GM18517 (cell line): ENCODE results near the gene GRID1.
A peak's percentile ranks its signal among the peaks of the same experiment; 100 is the strongest.

Experiments
- ATAC-seq: cut with Tn5 transposase; IDR thresholded peaks from one replicate; pipeline ENCODE4 v1.9.1; 2021; ENCODE audit warnings: mild to moderate bottlenecking, moderate library complexity; ENCODE audit not compliant: unreplicated experiment

The GRID1 gene

DNA sequence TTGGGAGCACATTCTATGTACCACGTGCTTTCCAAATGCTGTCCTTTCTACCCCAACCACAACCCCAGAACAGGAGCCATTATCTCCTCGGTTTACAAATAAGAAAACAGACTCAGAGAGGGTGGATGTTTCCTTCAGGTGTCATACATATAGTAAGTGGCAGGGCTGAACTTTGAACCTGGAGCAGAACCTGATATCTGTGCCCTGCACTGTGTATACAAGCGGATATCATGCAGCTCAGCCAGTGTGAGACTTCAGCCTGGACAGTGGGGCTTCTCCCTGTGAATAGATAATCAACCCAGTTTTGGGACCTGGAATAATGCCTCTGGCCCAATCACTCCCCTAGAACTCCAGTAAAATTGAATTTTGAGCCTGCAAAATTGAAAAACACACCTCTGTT, 341.1 kb downstream of the GRID1 start:
- no peak for ATAC-seq

DNA sequence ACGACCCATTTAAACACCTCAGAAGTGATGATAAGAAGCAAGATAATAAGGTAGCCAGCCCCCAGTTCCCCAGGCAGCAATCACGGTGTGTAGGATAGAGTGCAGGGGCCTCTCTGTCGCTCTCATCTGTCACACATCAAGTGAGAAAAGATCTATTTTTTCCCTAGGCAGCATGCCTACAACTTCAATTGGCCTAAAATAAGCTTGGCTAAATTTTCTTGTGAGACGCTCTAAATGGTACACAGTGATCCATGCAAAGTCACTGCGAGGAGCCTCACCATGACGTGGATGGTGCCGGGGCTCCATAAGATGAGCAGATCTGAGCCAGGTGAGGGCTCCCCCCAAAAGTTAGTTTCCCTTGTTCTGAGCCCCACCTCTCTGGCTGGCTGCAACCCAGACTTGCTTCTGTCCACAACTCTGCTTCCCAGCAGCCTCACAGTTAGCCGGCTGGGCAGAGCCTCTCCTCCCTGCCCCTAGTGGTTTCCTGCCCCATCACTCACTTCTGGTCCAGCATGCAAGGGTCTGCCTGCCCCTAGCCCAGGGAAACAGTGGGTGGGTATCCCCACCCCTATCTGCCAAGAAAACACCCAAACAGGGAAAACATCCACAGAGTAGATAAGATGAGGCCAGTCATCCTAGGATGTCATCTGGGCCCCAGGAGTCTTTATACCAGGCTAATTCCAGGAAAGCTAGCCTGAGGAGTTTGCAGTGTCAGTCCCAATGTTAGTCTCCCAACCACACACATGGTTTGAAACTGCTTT, 342.1 kb downstream of the GRID1 start:
- no peak for ATAC-seq

DNA sequence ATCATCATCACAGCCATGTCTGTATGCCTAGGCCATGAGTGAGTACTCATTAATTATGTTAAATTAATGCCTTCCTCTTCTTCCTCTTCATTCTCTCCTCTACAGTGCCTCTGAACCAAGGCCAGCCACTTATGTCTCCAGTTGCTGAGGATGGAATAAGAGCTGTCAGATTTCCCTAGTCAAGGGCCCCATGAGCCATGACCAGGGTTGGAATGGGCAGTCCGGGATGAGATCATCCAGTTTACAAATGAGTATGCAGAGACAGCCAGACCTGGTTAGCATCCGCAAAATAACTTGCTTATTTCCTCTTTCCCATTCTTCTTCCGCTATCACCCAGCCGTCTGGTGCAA, 342.7 kb downstream of the GRID1 start:
- ATAC-seq: no peak

GRCh38 chr10:86023336-86023735, 343.3 kb downstream of the GRID1 start:
- ATAC-seq: no peak

DNA sequence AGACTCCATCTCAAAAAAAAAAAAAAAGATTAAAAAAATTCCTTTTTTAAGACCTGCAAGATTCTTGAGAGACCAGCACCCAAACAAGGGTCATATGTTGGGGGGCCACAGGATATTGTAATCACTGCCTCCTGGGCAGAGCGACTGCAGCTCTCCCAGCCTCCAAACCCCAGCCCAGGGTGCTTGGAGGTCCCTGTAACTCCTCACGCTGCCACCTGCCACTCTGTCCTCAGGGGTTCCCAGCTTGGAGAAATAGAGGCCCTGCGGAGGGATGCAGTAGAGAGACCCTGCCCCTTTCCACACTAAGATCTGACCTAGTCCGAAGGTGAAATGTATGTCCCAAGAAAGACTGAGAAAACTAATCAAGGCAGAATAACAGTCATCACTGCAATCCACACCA, 343.7 kb downstream of the GRID1 start:
- ATAC-seq: no peak

GRCh38 chr10:86020134-86020533, 346.5 kb downstream of the GRID1 start:
- no peak for ATAC-seq

DNA sequence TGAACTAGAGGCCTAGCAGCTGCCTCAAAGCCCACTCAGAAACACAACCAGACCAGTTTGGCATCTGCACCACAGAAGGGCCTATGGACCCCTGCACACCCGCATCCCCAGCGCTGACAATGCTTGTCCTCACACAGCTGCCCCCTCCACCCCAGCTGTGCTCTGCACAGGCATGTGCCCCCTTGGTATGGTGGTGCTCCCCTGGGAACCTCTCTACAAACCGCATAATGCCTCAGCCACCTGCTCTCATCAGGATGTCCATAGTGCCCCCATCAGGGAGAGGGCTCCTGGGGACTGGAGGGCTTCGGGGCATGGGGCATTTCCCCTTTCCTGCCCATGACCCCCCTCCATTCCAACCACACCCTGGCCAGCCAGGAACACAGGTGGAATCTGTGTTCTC, 347.5 kb downstream of the GRID1 start:
- ATAC-seq: no peak

GRCh38 chr10:86018735-86019058, 347.9 kb downstream of the GRID1 start:
- no peak for ATAC-seq

- ATAC-seq: peak; percentile 81
These were observed 348.5 kb downstream of the GRID1 start for GRCh38 chr10:86017841-86018734.

- no peak for ATAC-seq
These were observed 353.0 kb downstream of the GRID1 start for GRCh38 chr10:86013568-86013967.

- ATAC-seq: no peak
These were observed 359.4 kb downstream of the GRID1 start for GRCh38 chr10:86007171-86007570.

- ATAC-seq: no peak
These were observed 362.3 kb downstream of the GRID1 start for GRCh38 chr10:86004337-86004736.

- no peak for ATAC-seq
These were observed 363.4 kb downstream of the GRID1 start for GRCh38 chr10:86003201-86003621.

DNA sequence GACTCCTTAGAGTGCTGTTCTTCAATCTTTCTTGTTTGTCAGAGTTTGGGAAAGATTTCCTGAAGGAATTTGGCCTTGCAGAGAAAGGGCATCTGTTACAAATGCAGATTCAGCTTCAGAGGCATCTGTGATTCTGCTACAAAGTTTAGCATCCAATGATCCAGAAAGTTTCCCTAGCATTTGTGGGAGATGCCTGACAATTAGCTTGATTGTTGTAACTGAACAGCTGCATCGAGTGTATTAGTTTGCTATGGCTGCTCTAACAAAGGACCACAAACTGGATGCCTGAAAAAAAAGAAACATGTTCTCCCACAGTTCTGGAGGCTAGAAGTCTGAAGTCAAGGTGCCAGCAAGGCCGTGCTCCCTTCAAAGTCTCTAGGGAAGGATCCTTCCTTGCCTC, 365.1 kb downstream of the GRID1 start:
- no peak for ATAC-seq

GRCh38 chr10:85997544-85997943, 369.1 kb downstream of the GRID1 start:
- no peak for ATAC-seq

GRCh38 chr10:85995791-85996190, 370.8 kb downstream of the GRID1 start:
- no peak for ATAC-seq

GRCh38 chr10:85993840-85994507, 372.6 kb downstream of the GRID1 start:
- ATAC-seq: no peak

DNA sequence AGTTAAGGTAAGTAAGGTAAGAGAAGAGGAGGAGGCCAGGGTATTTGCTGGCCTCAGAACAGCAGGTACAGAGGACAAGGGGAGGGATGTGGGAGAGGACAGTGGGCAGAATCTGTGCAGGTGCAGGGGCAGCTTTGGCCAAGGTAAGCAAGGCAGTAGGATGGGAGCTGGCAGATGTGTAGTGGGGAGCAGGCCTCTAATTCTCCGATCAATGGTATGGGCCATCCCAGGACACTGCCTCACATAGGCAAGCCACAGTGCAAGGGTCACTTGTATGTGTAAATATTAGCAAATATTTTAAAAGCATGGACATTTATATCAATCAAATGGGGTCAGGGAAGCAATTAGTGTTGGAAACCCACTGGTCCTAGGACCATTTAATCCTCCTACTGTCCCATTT, 373.5 kb downstream of the GRID1 start:
- no peak for ATAC-seq

DNA sequence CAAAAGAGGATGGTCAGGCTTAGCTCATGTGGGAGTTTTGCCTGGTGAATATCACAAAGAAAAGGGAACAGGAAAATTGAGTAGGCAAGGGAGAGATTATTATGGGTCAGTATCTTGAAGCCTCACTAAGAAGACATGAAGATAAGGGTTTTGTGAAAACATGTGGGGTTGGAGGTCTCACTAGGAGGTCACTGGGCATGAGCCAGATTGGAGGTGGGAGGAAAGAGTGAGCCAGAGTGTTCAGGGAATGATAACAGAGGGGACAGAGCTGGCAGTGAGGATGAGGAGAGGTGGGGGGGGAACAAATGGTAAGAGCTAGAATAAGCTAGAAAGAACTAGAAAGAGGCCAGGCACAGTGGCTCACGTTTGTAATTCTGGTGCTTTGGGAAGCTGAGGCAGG, 374.3 kb downstream of the GRID1 start:
- ATAC-seq: no peak

GRCh38 chr10:85986777-85987176, 379.8 kb downstream of the GRID1 start:
- ATAC-seq: no peak

GRCh38 chr10:85983051-85983450, 383.5 kb downstream of the GRID1 start:
- no peak for ATAC-seq

GRCh38 chr10:85979598-85979997, 387.0 kb downstream of the GRID1 start:
- no peak for ATAC-seq
